ENCODE data around the gene RPS19BP1. TPM values are rescaled to one million over a fixed set of nuclear protein-coding genes. Genes with fewer than 3 reads are reported as not detected.

The RPS19BP1 gene
- polyA plus RNA-seq, 2 of the 4 experiments (the other 2 are of a cell fraction): 51.1 to 74.0 TPM

DNA sequence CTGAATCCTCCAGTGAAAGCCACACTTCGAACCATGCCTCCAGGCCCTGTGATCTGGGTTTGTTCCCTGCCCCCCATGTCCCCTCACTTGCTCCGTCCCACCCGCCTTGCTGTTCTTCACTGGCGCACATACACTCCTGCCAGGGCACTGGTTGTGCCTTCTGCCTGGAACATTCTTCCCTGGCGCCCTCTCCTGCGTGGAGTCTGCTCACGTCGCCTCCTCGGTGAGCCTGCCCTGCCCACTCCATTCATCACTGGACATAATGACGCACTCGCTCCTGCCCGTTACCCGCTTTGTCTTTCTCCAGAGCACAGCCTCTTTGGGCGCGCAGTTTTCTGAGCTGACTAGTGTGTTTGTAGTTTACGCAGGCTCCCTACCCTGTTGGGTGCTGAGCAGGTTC is 51.5 kb downstream of the RPS19BP1 start:
- CTCF ChIA-PET: interaction anchor here (1.1 to 6.4 kb wide), 2 partner anchors 12 to 131 kb away, joined by 3 to 43 read pairs; no protein-coding TSS in a partner anchor
- H3K4me3 ChIP-seq: no peak overlapping the region

More for the DNA sequence above, 51.5 kb downstream of the RPS19BP1 start:
- no peak overlapping the region for H3K27ac ChIP-seq
- no peak for ATAC-seq
- H3K4me2 ChIP-seq: no peak overlapping the region
- no peaks in the 10 kb centered on the region for H3K9me3 ChIP-seq
- no peak for FAIRE-seq
- no peak for TF ChIP-seq MAFK (IDR thresholded peaks at IDR 0.05; ENCODE audit: partially characterized antibody)
- TF ChIP-seq ELK1 (IDR thresholded peaks at IDR 0.05; ENCODE audit: low read depth, low read length): no peak
- no peak for TF ChIP-seq SMC3 (IDR thresholded peaks at IDR 0.05)
- no peak for TF ChIP-seq NR3C1 (IDR thresholded peaks at IDR 0.05)
- TF ChIP-seq ATOH8 (CRISPR knock-in tag; IDR thresholded peaks at IDR 0.05; ENCODE audit: low read depth): no peak
- TF ChIP-seq, protein P1, sequence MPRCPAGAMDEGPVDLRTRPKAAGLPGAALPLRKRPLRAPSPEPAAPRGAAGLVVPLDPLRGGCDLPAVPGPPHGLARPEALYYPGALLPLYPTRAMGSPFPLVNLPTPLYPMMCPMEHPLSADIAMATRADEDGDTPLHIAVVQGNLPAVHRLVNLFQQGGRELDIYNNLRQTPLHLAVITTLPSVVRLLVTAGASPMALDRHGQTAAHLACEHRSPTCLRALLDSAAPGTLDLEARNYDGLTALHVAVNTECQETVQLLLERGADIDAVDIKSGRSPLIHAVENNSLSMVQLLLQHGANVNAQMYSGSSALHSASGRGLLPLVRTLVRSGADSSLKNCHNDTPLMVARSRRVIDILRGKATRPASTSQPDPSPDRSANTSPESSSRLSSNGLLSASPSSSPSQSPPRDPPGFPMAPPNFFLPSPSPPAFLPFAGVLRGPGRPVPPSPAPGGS (IDR thresholded peaks at IDR 0.05): no peak
- TF ChIP-seq JUN (IDR thresholded peaks at IDR 0.05): no peak
- TF ChIP-seq REST (IDR thresholded peaks at IDR 0.05): no peak
- TF ChIP-seq EHF (CRISPR knock-in tag; IDR thresholded peaks at IDR 0.05): no peak
- no peak for TF ChIP-seq FOXS1 (CRISPR knock-in tag; IDR thresholded peaks at IDR 0.05)
- TF ChIP-seq ZNF302 (CRISPR knock-in tag; IDR thresholded peaks at IDR 0.05): no peak
- no peak for TF ChIP-seq NPAS2 (CRISPR knock-in tag; IDR thresholded peaks at IDR 0.05; ENCODE audit: borderline replicate concordance)
- TF ChIP-seq RCOR1 (IDR thresholded peaks at IDR 0.05; ENCODE audit: low read depth, low read length): no peak
- TF ChIP-seq, protein P2, sequence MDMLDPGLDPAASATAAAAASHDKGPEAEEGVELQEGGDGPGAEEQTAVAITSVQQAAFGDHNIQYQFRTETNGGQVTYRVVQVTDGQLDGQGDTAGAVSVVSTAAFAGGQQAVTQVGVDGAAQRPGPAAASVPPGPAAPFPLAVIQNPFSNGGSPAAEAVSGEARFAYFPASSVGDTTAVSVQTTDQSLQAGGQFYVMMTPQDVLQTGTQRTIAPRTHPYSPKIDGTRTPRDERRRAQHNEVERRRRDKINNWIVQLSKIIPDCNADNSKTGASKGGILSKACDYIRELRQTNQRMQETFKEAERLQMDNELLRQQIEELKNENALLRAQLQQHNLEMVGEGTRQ (IDR thresholded peaks at IDR 0.05): no peak
- TF ChIP-seq BHLHE40 (IDR thresholded peaks at IDR 0.05; ENCODE audit: low read depth, low read length): no peak
- TF ChIP-seq KDM5A (IDR thresholded peaks at IDR 0.05): no peak
- TF ChIP-seq, protein P3, sequence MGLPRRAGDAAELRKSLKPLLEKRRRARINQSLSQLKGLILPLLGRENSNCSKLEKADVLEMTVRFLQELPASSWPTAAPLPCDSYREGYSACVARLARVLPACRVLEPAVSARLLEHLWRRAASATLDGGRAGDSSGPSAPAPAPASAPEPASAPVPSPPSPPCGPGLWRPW (IDR thresholded peaks at IDR 0.05): no peak
- no peak for TF ChIP-seq HOXB13 (CRISPR knock-in tag; IDR thresholded peaks at IDR 0.05; ENCODE audit: low read depth)
- DNase-seq (ENCODE audit: low read depth in 1 of 2, low spot score in 1 of 2): no peak
- H3K4me1 ChIP-seq: no peaks in the 10 kb centered on the region
- POLR2A ChIA-PET: no interaction called here
- WGBS (ENCODE audit: missing lambda C conversion rate): 84% methylated on average over 15 of the region's 16 CpGs
